Measurements from ENCODE around the gene SMYD1. TPM values are rescaled to one million over a fixed set of nuclear protein-coding genes. Genes with fewer than 3 reads are reported as not detected.

SMYD1 gene
- polyA plus RNA-seq, 3 donors: not detected

DNA sequence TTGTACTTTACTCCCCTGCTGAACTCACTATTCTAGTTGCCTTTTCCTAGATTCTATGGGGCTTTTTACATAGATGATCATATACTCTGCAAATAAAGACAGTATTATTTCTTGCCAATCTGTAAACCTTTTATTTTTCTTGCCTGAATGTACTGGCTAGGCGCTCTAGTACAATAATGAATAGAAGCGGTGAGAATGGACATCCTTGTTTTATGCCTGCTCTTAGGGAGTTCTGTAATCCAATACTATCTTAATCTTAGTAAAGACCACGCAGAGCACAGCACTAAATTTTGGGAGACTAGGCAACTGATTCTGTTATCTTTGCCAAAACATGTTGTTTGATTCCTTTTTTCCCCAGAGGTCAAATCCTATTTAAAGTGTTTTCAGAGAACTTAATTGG lies 19.1 kb upstream of the SMYD1 start:
- no peak overlapping the region for H3K27ac Mint-ChIP-seq
- H3K9me3 ChIP-seq (replicated peaks in 1 of 2; ENCODE audit: control insufficient read depth in 1 of 2, insufficient read depth in 1 of 2, low read length in 2 of 2): no peaks in the 10 kb centered on the region
- peaks cover 7% of the 10 kb centered on the region in 2 donors for H3K4me1 ChIP-seq (ENCODE audit: control insufficient read depth in 1 of 2, insufficient read depth in 2 of 2, low read length in 2 of 2)
- no peak overlapping the region for H3K4me3 ChIP-seq (replicated peaks in 1 of 3; ENCODE audit: low read depth in 2 of 3, low read length in 3 of 3)
- H3K36me3 Mint-ChIP-seq: peaks cover 16 to 20% of the 10 kb centered on the region in 2 donors
- no peaks in the 10 kb centered on the region for H3K27me3 Mint-ChIP-seq (ENCODE audit: low read depth in 3 of 3)
- no peak overlapping the region for H3K4me2 ChIP-seq (replicated peaks; ENCODE audit: extremely low read depth, low read length, poor library complexity, severe bottlenecking)
- H4K20me1 ChIP-seq (ENCODE audit: insufficient read depth, low read length): peaks cover 60% of the 10 kb centered on the region
- no peak for TF ChIP-seq CTCF (IDR thresholded peaks at IDR 0.05)
- H3K79me2 ChIP-seq (ENCODE audit: insufficient read depth, low read length): peaks cover 81% of the 10 kb centered on the region
- DNase-seq: no peak
- H3K9me3 Mint-ChIP-seq: no peaks in the 10 kb centered on the region
- intact Hi-C loops (cut with micrococcal nuclease): no loop called here
- no peak overlapping the region for H3K27ac ChIP-seq (ENCODE audit: low read depth in 1 of 2, low read length in 2 of 2)
- no CpG with 5 or more reads among the region's 3 CpGs for WGBS (ENCODE audit: insufficient coverage)
- no peak overlapping the region for H3K9ac ChIP-seq (ENCODE audit: insufficient read depth, low read length, poor library complexity, severe bottlenecking)
- H3K36me3 ChIP-seq (replicated peaks in 1 of 2; ENCODE audit: control insufficient read depth in 1 of 2, insufficient read depth in 2 of 2, low read length in 2 of 2): peaks cover 4 to 12% of the 10 kb centered on the region in 2 donors
- peaks cover 18% of the 10 kb centered on the region for H3K4me1 Mint-ChIP-seq
- H3K27me3 ChIP-seq (ENCODE audit: control insufficient read depth in 2 of 2, insufficient read depth in 2 of 2, low read length in 2 of 2): no peaks in the 10 kb centered on the region
- H3K4me3 Mint-ChIP-seq: no peak overlapping the region
- no peak overlapping the region for H2AFZ ChIP-seq (ENCODE audit: insufficient read depth, low read depth, low read length, poor library complexity, severe bottlenecking)

DNA sequence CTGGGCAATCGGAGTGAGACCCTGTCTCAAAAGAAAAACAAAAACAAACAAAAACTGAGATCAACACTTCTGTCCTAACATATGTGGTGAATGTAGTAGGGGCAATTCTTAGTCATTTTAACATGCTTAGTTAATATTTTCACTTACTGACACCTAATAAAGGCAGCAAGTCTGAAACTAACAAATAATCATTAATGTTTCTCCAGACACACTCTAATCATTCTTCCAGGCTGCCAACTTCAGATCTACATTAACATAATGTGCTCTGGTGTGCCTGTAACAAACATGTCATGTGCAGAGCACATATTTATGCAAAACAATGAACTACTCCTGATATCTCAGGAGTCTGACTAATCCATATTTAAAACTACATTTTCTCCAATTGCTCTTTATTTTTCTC lies 18.0 kb upstream of the SMYD1 start:
- Histone ChIP-seq H3K9me3 (replicated peaks in 1 of 2; ENCODE audit: control insufficient read depth in 1 of 2, insufficient read depth in 1 of 2, low read length in 2 of 2) (no peaks in the 10 kb centered on the region), H3K4me2 (replicated peaks; ENCODE audit: extremely low read depth, low read length, poor library complexity, severe bottlenecking) (no peak overlapping the region), H3K4me1 (ENCODE audit: control insufficient read depth in 1 of 2, insufficient read depth in 2 of 2, low read length in 2 of 2) (peaks cover 17 to 18% of the 10 kb centered on the region in 2 donors), H4K20me1 (ENCODE audit: insufficient read depth, low read length) (peaks cover 50% of the 10 kb centered on the region), H3K27me3 (ENCODE audit: control insufficient read depth in 2 of 2, insufficient read depth in 2 of 2, low read length in 2 of 2) (no peaks in the 10 kb centered on the region), H3K9ac (ENCODE audit: insufficient read depth, low read length, poor library complexity, severe bottlenecking) (no peak overlapping the region), H2AFZ (ENCODE audit: insufficient read depth, low read depth, low read length, poor library complexity, severe bottlenecking) (no peak overlapping the region), H3K79me2 (ENCODE audit: insufficient read depth, low read length) (peaks cover 81% of the 10 kb centered on the region), H3K4me3 (replicated peaks in 1 of 3; ENCODE audit: low read depth in 2 of 3, low read length in 3 of 3) (no peak overlapping the region), H3K27ac (ENCODE audit: low read depth in 1 of 2, low read length in 2 of 2) (no peak overlapping the region), H3K36me3 (replicated peaks in 1 of 2; ENCODE audit: control insufficient read depth in 1 of 2, insufficient read depth in 2 of 2, low read length in 2 of 2) (peaks cover 0 to 4% of the 10 kb centered on the region in 2 donors)
- no peaks in the 10 kb centered on the region for H3K9me3 Mint-ChIP-seq
- no peak overlapping the region for H3K4me3 Mint-ChIP-seq
- intact Hi-C loops (cut with micrococcal nuclease): loop anchor here in 1 of 2 donors (10.0 kb wide), 1 partner anchor 575 kb away; the partner anchor contains the start of gene EIF2AK3
- peaks cover 27% of the 10 kb centered on the region for H3K4me1 Mint-ChIP-seq
- TF ChIP-seq CTCF (IDR thresholded peaks at IDR 0.05): no peak
- peak overlapping the region in 2 of 7 donors; percentile 57 to 67 for H3K27ac Mint-ChIP-seq
- H3K36me3 Mint-ChIP-seq: peaks cover 14 to 16% of the 10 kb centered on the region in 2 donors
- DNase-seq: no peak
- H3K27me3 Mint-ChIP-seq (ENCODE audit: low read depth in 3 of 3): no peaks in the 10 kb centered on the region
- WGBS (ENCODE audit: insufficient coverage): no CpG with 5 or more reads among the region's 1 CpG

Measured in CD14-positive monocyte (primary cell).